ENCODE data around the gene ANGPTL2. TPM values are rescaled to one million over a fixed set of nuclear protein-coding genes. Genes with fewer than 3 reads are reported as not detected.

ANGPTL2 gene
- polyA plus RNA-seq, 2 of the 4 experiments (the other 2 are of a cell fraction) = 0.06 TPM; not detected in 1

DNA sequence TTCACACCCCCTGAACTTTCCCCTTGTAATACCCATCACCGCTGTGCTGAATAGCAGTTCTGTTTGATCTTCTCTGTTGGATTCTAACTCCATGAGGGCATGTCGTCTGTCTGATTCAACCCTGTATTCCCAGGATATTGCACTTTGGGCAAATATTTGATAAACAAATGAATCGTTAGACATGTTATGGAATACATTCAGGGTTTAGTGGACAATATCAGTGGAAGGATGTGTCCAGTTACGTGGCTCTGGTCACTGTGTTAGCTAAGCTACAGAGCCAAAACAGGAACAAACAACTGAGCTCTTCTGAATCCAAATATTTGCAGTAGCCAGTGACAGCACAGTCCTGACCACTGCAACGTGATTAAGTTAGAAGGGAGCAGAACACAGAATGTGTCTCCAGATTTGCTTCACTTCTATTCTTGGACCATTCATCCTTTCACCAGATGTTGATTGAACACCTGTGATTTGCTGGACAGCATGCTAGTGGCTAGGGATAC lies 13.2 kb downstream of the ANGPTL2 start:
- POLR2A ChIA-PET = no interaction called here
- TF ChIP-seq CHD2 (IDR thresholded peaks at IDR 0.05; ENCODE audit: low read length, partially characterized antibody) (no peak), EHF (CRISPR knock-in tag; IDR thresholded peaks at IDR 0.05) (no peak), ZFP36 (IDR thresholded peaks at IDR 0.05; ENCODE audit: borderline replicate concordance, partially characterized antibody) (no peak)
- ATAC-seq (peak in 1 of 2 experiments; percentile 34; a peak in 2 of 6 replicates), FAIRE-seq (no peak), DNase-seq (ENCODE audit: low read depth in 1 of 2, low spot score in 1 of 2) (peak in 1 of 2 experiments; percentile 23)
- Histone ChIP-seq H3K9me3 (no peaks in the 10 kb centered on the region), H3K27ac (no peak overlapping the region), H3K4me1 (peaks cover 11% of the 10 kb centered on the region; the same call in 2 of the 3 replicates), H3K4me2 (no peak overlapping the region), H3K4me3 (no peak overlapping the region)
- WGBS (ENCODE audit: missing lambda C conversion rate) = 29% methylated on average over 5 of the region's 5 CpGs
- CTCF ChIA-PET = interaction anchor here (1.0 kb wide), 1 partner anchor 9 kb away, joined by 3 read pairs; no protein-coding TSS in a partner anchor

DNA sequence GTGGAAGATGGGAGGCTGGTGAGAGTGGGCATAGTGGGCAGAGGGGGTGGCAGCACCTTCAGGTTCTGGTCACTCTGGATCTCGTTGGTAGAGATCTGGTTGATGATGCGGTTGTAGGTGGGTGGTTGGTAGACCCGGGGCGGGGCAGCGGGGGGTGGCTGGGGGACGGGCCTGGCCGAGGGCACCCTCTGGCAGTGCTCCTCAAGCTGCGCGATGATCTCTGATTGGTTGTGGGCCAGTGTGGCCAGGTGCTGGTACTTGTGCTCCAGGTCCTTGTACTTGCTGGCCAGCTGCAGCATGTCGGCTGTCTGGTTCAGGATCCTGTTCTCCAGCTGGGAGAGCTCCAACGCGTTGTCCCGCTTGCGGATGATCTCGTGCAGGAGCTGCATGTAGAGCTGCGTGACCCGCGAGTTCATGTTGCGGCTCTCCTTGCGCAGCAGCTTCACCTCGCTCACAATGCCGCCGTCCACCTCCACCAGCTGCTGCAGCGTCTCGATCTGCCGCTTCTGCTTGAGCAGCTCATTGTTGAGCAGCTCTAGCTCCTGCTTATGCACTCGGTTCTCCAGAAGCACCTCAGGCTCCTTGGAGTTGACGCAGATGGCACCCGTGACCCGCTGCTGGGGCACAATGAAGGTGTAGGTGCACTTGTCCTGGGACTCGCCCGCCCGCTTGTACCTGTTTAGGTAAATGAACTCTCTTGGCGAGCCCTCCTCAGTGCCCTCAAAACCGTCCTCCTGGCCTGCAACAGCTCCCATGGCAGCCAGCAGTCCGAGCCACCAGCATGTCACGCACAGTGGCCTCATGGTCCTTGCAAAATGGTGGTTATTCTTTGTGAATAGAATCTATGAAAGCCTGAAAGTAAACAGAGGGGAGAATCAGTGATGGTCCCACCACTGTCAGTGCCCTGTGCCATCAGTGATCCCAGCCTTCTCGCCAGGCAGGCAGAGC lies 14.2 kb downstream of the ANGPTL2 start:
- FAIRE-seq (no peak), ATAC-seq (no peak), DNase-seq (ENCODE audit: low read depth in 1 of 2, low spot score in 1 of 2) (no peak)
- ChIA-PET CTCF (no interaction called here), POLR2A (no interaction called here)
- WGBS (ENCODE audit: missing lambda C conversion rate) = 88% methylated on average over 29 of the region's 38 CpGs
- Histone ChIP-seq H3K27ac (no peak overlapping the region), H3K9me3 (no peaks in the 10 kb centered on the region), H3K4me1 (peaks cover 7% of the 10 kb centered on the region; the same call in 2 of the 3 replicates), H3K4me3 (no peak overlapping the region), H3K4me2 (no peak overlapping the region)
- TF ChIP-seq NR3C1 (IDR thresholded peaks at IDR 0.05) = no peak
- TF ChIP-seq, protein P1, sequence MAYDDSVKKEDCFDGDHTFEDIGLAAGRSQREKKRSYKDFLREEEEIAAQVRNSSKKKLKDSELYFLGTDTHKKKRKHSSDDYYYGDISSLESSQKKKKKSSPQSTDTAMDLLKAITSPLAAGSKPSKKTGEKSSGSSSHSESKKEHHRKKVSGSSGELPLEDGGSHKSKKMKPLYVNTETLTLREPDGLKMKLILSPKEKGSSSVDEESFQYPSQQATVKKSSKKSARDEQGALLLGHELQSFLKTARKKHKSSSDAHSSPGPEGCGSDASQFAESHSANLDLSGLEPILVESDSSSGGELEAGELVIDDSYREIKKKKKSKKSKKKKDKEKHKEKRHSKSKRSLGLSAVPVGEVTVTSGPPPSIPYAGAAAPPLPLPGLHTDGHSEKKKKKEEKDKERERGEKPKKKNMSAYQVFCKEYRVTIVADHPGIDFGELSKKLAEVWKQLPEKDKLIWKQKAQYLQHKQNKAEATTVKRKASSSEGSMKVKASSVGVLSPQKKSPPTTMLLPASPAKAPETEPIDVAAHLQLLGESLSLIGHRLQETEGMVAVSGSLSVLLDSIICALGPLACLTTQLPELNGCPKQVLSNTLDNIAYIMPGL (CRISPR knock-in tag; IDR thresholded peaks at IDR 0.05; ENCODE audit: borderline replicate concordance) = no peak

DNA sequence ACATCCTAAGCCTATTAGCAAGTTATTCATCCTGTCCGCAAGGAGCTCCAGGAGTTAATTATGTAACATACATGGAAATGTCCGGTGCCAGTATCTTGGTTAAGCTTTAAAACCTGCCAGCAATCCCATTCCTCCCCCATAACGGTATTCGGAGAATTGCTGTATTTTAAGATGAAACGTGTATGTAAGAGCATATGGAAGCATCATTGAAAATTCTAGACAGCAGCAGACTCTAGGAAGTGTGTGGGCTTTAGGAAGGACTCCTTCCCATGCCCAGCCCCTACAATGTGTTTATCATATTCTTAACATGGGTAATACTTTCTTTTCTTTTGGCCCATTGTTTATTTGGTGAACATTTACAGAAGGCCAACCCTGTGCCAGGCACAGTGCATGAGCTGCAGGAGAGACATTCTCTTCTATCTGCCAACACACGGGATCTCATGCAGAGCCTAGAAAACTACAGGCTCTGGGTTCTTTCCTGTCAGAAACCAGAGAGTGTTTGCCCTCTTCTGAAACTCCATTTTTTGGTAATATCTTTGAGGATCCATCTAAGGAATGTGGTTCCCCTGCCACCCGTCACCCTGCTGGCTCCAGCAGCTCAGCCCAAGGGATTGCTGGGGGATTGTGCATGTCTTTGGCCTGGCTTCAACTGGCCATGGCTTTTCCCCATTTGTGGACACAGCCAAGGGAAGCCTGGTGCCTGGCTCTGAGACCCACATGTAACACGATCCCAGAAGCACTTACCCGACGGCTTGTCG lies 15.1 kb downstream of the ANGPTL2 start:
- POLR2A ChIA-PET = interaction anchor here (0.6 kb wide), 1 partner anchor 13 kb away, joined by 3 read pairs; no protein-coding TSS in a partner anchor
- no peak overlapping the region for H3K4me3 ChIP-seq
- no peaks in the 10 kb centered on the region; the same call in 2 of the 3 replicates for H3K4me1 ChIP-seq
- no peak overlapping the region for H3K4me2 ChIP-seq
- 85% methylated on average over 11 of the region's 11 CpGs for WGBS (ENCODE audit: missing lambda C conversion rate)
- no peak for TF ChIP-seq EHMT2 (IDR thresholded peaks at IDR 0.05; ENCODE audit: low read depth)
- TF ChIP-seq, protein P2, sequence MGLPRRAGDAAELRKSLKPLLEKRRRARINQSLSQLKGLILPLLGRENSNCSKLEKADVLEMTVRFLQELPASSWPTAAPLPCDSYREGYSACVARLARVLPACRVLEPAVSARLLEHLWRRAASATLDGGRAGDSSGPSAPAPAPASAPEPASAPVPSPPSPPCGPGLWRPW (IDR thresholded peaks at IDR 0.05) = no peak
- TF ChIP-seq HOXB5 (CRISPR knock-in tag; IDR thresholded peaks at IDR 0.05) = no peak
- no peak for TF ChIP-seq KDM5A (IDR thresholded peaks at IDR 0.05)
- TF ChIP-seq, protein P3, sequence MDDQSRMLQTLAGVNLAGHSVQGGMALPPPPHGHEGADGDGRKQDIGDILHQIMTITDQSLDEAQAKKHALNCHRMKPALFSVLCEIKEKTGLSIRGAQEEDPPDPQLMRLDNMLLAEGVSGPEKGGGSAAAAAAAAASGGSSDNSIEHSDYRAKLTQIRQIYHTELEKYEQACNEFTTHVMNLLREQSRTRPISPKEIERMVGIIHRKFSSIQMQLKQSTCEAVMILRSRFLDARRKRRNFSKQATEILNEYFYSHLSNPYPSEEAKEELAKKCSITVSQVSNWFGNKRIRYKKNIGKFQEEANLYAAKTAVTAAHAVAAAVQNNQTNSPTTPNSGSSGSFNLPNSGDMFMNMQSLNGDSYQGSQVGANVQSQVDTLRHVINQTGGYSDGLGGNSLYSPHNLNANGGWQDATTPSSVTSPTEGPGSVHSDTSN (IDR thresholded peaks at IDR 0.05) = no peak
- no peak for TF ChIP-seq NFE2L2 (conservative IDR thresholded peaks at IDR 0.05; ENCODE audit: low read length)
- TF ChIP-seq FOXS1 (CRISPR knock-in tag; IDR thresholded peaks at IDR 0.05) = no peak
- TF ChIP-seq HOXB13 (CRISPR knock-in tag; IDR thresholded peaks at IDR 0.05; ENCODE audit: low read depth) = no peak
- no peak for TF ChIP-seq FOSL2 (IDR thresholded peaks at IDR 0.05)
- no peak for TF ChIP-seq FOSL2 (CRISPR knock-in tag; IDR thresholded peaks at IDR 0.05)
- TF ChIP-seq MYC (IDR thresholded peaks at IDR 0.05; ENCODE audit: borderline replicate concordance, low read length) = no peak
- no peak for TF ChIP-seq CHD2 (IDR thresholded peaks at IDR 0.05; ENCODE audit: low read length, partially characterized antibody)
- TF ChIP-seq BHLHE40 (IDR thresholded peaks at IDR 0.05; ENCODE audit: low read depth, low read length) = no peak
- no peak for TF ChIP-seq RAD21 (conservative IDR thresholded peaks at IDR 0.05 in 1 of 2, IDR thresholded peaks at IDR 0.05 in 1 of 2)
- TF ChIP-seq NPAS2 (CRISPR knock-in tag; IDR thresholded peaks at IDR 0.05; ENCODE audit: borderline replicate concordance) = no peak
- H3K9me3 ChIP-seq = no peaks in the 10 kb centered on the region
- H3K27ac ChIP-seq = no peak overlapping the region
- CTCF ChIA-PET = no interaction called here
- no peak for FAIRE-seq
- ATAC-seq = no peak
- DNase-seq (ENCODE audit: low read depth in 1 of 2, low spot score in 1 of 2) = no peak

Measured in A549 (cell line).